Activated naive CD4-positive, alpha-beta T cell (primary cell): ENCODE results near the gene BACH2.
"Not testable (repeated sequence)": the region's sequence is repeated elsewhere in the genome, so short reads cannot be mapped to it uniquely, and the experiment has no call there.

ENCODE experiments used
- DNase-seq, 4 experiments: peaks; one replicate each; lab custom pipeline; 2025; lab: John Stamatoyannopoulos, UW

Gene BACH2

GRCh38 chr6:90066697-90067096 lies 229.9 kb downstream of the BACH2 start:
- no peak for DNase-seq

- DNase-seq = no peak
These were observed 231.5 kb downstream of the BACH2 start for GRCh38 chr6:90065173-90065572.

GRCh38 chr6:90062667-90063066 lies 234.0 kb downstream of the BACH2 start:
- DNase-seq = no peak

DNA sequence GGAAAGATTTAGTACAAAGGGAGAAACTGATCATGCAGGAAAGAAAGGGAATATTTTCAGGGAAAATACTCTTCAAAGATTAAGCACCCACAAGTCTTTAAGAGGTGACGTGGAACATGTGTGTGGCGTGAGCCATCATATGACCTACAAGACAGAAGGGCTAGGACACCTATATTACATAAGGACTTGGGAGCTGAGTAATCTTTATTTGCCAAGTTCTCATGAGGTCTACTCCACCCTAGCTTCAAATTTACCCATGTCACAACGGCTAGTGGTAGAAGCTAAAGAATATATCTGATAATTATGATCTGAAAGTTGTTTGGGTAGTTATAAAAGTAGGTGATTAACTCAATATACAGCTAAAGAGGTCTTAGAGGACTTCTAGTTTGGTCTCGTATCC lies 234.6 kb downstream of the BACH2 start:
- no peak for DNase-seq

DNA sequence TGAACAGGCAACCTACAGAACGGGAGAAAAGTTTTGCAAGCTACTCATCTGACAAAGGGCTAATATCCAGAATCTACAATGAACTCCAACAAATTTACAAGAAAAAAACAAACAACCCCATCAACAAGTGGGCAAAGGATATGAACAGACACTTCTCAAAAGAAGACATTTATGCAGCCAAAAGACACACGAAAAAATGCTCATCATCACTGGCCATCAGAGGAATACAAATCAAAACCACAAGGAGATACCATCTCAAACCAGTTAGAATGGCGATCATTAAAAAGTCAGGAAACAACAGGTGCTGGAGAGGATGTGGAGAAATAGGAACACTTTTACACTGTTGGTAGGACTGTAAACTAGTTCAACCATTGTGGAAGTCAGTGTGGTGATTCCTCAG lies 237.5 kb downstream of the BACH2 start:
- DNase-seq = not testable (repeated sequence)

DNA sequence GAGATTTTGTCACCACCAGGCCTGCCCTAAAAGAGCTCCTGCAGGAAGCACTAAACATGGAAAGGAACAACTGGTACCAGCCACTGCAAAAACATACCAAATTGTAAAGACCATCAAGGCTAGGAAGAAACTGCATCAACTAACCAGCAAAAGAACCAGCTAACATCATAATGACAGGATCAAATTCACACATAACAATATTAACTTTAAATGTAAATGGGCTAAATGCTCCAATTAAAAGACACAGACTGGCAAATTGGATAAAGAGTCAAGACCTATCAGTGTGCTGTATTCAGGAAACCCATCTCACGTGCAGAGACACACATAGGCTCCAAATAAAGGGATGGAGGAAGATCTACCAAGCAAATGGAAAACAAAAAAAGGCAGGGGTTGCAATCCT lies 240.7 kb downstream of the BACH2 start:
- not testable (repeated sequence) for DNase-seq

GRCh38 chr6:90054193-90054592 lies 242.4 kb downstream of the BACH2 start:
- not testable (repeated sequence) for DNase-seq

DNA sequence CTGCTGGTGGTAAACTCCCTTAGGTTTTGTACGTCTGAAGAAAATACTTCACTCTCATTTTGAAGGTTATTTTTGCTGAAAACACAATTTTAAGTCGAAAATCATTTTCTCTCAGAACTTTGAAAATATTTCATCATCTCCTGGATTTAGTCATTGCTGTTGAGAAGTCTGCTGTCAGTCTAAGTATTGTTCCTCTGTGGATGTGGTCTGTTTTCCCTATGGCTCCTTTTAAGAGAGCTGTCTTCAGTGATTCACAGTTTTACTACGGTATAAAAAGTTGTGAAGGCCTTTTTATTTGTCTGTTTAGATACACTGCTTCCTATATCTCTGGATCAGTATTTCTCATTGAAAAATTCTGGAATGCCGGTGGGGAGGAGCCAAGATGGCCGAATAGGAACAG lies 243.0 kb downstream of the BACH2 start:
- no peak for DNase-seq

DNA sequence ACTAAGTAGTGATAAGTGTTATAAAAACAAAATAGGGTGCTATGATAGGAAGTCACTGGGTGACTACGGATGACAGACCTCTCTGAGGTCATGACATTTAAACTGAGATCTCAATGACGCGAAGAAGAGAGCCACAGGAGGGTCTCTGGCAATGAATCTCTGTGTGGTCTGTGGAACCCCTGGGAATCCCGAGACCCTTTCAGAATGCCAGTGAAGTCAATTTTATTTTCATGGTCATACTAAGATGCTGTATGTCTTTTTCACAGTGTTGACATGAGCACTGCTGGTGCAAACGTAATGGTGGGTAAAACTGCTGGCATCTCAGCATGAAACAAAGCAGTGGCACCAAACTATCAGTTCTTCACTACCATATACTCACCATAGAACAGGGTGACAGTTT lies 247.3 kb downstream of the BACH2 start:
- no peak for DNase-seq

- DNase-seq = no peak
These were observed 248.3 kb downstream of the BACH2 start for GRCh38 chr6:90048206-90048967.

DNA sequence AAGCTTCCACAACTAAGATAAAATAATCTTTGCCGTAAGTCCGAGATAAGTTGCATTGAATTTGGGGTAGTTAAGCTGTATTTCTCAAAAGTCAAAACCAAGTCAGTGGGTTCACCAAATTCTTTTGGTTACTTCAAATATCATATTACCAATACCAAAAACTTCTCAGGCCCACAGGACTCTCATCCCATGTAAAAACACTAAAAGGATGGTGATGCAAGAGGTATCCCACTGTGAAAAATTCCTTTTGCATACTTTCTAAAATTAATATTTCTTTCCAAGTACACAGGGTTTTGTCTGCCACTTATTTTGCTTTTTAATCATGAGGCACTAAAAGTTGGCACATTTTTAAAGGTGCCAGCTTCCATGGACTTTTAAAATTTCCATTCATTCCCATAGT lies 251.1 kb downstream of the BACH2 start:
- DNase-seq = no peak

DNA sequence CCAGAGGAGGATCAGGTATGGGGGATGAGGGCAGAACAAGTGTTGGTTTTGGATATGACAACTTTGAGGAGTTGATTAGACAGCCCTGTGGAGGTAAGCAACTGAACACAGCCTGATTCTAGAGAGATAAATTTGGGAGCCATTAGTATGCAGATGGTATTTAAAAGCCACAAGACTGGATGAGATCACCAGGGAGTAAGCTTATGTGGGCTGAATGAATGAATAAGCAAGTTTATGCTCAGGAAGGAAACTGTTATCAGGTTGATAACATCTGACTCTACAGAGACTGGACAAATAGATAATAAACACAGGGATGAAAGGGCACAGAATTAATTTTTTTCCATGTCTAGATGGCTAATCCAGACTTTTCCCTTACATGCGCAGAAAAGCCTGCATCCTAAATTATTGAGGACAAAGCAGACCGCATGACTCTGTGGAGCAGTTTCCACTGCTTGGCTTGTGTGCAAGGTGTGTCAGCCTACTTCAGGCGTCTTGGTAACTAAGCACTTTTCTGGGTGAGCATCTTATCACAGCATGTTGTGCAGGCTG lies 251.7 kb downstream of the BACH2 start:
- DNase-seq = no peak

GRCh38 chr6:90044182-90044832 lies 252.3 kb downstream of the BACH2 start:
- no peak for DNase-seq

DNA sequence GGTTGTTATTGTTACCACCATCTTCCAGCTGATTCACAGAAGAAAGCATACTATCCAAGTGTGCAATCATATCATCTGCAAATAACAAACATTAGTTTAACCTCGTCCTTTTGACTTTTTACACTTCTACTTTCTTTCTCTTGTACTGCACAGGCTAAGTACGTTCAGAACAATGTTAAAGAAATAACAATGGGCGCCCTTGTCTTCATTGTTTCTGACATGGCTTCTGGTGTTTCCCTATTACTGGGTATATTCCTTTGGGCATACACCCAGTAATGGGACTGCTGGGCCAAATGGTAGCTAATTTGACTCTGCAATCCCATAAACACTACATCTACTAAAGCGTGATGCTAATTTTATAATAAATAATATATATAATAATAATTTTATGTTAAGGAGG lies 255.7 kb downstream of the BACH2 start:
- no peak for DNase-seq

GRCh38 chr6:90039911-90040310 lies 256.7 kb downstream of the BACH2 start:
- no peak for DNase-seq

GRCh38 chr6:90038961-90039653 lies 257.5 kb downstream of the BACH2 start:
- DNase-seq = no peak

- DNase-seq = no peak
These were observed 259.7 kb downstream of the BACH2 start for GRCh38 chr6:90036963-90037362.

DNA sequence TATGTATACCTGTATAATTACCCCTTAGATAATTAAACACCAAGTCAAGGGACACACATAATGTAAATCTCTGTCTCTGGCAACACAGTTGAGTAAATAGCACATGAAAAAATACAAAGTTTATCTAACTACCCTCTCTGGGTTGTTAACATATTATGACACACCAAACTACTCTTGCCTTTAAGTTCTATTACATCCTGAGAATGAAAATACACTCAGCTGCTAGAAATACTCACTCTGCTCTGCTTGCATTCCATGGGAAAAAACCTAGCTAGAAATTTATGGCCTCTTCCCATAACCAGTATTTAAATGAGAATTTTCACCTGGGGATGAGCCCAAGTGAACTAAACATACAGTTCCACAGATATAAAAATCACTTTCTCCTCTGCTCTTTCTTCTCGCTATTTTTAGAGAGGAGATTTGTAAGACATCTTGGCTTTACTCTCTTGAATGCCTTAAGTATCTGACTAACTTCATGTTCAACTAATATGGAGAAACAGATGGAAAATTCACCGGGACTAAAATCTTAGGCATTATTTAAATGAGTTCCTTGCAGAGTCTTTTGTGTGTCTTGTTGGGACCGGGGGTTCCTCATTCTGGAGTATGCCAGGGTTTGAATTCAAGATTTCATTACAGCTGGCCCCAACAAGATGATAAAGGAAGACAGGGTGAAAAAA lies 261.5 kb downstream of the BACH2 start:
- DNase-seq = no peak

DNA sequence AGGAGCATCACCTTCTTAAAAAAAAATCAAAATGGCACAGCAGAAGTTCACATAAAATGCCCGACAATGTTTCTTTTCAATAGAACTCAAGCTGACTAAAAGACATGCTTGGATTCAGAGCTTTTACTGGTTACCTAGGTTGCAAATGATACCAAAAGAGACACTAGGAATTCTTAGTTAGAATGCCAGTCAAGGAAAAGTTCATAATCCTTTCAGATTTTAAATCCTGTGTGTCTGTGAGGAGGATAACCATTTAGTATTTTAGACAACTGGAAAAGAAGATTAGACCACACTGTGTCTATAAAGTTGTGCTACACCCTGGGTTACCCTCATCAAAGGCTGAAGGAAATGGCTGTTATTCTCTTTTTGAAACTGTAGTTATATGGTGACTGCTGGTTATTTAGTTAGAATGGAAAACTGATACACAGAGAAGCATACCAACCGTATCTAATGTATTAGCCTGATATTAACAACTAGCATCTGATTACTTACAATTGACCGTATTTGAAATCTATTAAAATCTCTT lies 262.8 kb downstream of the BACH2 start:
- no peak for DNase-seq

DNA sequence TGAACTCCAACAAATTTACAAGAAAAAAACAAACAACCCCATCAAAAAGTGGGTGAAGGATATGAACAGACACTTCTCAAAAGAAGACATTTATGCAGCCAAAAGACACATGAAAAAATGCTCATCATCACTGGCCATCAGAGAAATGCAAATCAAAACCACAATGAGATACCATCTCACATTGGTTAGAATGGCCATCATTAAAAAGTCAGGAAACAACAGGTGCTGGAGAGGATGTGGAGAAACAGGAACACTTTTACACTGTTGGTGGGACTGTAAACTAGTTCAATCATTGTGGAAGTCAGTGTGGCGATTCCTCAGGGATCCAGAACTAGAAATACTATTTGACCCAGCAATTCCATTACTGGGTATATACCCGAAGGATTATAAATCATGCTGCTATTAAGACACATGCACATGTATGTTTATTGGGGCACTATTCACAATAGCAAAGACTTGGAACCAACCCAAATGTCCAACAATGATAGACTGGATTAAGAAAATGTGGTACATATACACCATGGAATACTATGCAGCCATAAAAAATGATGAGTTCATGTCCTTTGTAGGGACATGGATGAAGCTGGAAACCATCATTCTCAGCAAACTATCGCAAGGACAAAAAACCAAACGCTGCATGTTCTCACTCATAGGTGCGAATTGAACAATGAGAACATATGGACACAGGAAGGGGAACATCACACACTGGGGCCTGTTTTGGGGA lies 264.0 kb downstream of the BACH2 start:
- not testable (repeated sequence) for DNase-seq

- no peak for DNase-seq
These were observed 267.5 kb downstream of the BACH2 start for GRCh38 chr6:90028995-90029635.
